ENCODE measurements around the gene ZCWPW1.
"Not testable (repeated sequence)": the region's sequence is repeated elsewhere in the genome, so short reads cannot be mapped to it uniquely, and the experiment has no call there.

The ZCWPW1 gene

DNA sequence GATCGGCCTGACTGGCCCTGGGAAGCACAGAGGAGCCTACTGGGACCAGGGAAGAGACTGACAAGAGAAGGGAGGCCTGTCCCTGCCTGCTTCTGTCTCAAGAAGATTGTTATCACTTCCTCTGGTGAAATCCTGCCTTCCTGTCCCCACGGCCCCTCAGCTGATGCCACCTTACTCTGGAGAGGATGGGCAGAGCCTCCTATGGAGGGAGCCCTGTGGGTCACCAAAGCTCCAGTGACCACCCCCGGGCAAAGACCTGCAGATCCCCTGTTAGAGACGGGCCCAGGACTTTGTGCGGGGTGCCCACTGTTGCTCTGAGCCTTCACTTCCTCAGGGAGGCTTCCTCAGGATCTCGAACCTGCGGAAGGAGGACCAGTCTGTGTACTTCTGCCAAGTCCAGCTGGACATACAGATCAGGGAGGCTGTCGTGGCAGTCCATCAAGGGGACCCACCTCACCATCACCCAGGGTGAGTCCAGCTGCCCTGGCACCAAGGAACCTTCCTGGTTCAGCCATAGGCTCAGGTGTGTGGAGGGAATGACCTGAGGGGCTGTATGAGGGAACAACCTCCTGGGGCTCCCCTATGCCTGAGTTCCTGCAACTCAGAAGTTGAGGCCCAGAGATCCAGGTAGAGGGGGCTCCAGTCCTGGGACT lies 72.0 kb downstream of the ZCWPW1 start:
- Histone ChIP-seq H3K4me3 (ENCODE audit: low read depth, low read length) (no peak overlapping the region), H3K27me3 (replicated peaks) (no peaks in the 10 kb centered on the region), H3K27ac (no peak overlapping the region), H3K36me3 (replicated peaks) (peaks cover 83% of the 10 kb centered on the region)
- TF ChIP-seq, protein P1, sequence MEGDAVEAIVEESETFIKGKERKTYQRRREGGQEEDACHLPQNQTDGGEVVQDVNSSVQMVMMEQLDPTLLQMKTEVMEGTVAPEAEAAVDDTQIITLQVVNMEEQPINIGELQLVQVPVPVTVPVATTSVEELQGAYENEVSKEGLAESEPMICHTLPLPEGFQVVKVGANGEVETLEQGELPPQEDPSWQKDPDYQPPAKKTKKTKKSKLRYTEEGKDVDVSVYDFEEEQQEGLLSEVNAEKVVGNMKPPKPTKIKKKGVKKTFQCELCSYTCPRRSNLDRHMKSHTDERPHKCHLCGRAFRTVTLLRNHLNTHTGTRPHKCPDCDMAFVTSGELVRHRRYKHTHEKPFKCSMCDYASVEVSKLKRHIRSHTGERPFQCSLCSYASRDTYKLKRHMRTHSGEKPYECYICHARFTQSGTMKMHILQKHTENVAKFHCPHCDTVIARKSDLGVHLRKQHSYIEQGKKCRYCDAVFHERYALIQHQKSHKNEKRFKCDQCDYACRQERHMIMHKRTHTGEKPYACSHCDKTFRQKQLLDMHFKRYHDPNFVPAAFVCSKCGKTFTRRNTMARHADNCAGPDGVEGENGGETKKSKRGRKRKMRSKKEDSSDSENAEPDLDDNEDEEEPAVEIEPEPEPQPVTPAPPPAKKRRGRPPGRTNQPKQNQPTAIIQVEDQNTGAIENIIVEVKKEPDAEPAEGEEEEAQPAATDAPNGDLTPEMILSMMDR (IDR thresholded peaks at IDR 0.05; ENCODE audit: low read depth, low read length, missing control alignments): no peak
- in situ Hi-C loops (cut with HindIII; ENCODE audit: low pct_ligation_motif_present, low sequenced_read_pairs): no loop called here
- DNase-seq: no peak

DNA sequence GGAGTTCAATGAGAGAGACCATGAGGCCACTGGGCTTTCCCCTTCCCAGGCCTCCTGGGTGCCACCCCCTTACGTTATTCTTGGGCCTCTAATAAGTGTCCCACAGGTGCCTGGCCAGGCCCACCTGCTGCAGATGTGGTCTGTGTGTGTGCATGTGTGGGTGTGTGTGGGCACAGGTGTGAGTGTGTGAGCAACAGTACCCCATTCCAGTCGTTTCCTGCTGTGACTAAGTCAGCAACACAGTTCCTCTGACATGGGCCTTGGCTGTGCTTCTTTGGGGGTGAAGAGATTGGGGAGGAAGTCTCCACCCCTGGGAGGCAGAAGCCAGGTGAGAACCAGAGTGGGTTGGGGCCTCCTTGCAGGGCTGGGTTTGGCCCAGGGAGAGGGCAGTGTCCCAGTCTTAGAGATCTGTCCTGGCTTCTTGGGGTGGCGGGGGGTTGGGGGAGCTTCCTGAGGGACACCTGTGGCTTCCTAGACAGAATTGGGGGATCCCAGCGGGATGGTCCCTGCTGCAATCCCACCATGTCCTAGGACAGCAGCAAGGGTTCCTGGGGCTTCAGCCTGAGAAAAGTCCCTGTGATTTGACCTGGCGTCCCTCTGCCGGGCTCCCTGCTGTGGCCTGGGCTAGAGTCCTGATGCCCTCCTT lies 74.7 kb downstream of the ZCWPW1 start:
- TF ChIP-seq, protein P1 (IDR thresholded peaks at IDR 0.05; ENCODE audit: low read depth, low read length, missing control alignments): no peak
- no peak overlapping the region for H3K27ac ChIP-seq
- no peak overlapping the region for H3K4me3 ChIP-seq (ENCODE audit: low read depth, low read length)
- in situ Hi-C loops (cut with HindIII; ENCODE audit: low pct_ligation_motif_present, low sequenced_read_pairs): no loop called here
- DNase-seq: no peak
- no peaks in the 10 kb centered on the region for H3K27me3 ChIP-seq (replicated peaks)
- peaks cover 72% of the 10 kb centered on the region for H3K36me3 ChIP-seq (replicated peaks)

DNA sequence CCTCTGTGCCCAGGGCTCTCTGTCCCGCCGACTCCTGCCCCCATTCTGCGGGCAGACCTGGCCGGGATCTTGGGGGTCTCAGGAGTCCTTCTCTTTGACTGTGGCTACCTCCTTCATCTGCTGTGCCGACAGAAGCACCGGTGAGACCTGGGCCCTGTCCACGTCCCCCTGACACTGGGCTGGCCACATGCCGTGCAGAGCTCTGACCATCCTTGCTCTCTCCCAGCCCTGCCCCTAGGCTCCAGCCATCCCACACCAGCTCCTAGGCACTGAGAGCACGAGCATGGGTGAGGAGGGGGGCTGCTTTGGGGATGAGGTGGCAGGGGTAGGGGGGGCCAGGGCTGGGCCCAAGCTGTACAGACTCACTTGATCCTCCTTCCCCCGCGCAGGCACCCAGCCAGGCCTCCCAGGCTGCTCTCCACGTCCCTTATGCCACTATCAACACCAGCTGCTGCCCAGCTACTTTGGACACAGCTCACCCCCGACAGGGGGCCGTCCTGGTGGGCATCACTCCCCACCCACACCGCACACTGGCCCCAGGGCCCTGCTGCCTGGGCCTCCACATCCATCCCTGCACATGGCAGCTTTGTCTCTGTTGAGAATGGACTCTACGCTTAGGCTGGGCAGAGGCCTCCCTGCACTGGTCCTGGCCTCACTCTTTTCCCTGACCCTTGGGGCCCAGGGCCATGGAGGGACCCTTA lies 75.4 kb downstream of the ZCWPW1 start:
- peaks cover 66% of the 10 kb centered on the region for H3K36me3 ChIP-seq (replicated peaks)
- TF ChIP-seq, protein P1 (IDR thresholded peaks at IDR 0.05; ENCODE audit: low read depth, low read length, missing control alignments): no peak
- H3K27ac ChIP-seq: no peak overlapping the region

DNA sequence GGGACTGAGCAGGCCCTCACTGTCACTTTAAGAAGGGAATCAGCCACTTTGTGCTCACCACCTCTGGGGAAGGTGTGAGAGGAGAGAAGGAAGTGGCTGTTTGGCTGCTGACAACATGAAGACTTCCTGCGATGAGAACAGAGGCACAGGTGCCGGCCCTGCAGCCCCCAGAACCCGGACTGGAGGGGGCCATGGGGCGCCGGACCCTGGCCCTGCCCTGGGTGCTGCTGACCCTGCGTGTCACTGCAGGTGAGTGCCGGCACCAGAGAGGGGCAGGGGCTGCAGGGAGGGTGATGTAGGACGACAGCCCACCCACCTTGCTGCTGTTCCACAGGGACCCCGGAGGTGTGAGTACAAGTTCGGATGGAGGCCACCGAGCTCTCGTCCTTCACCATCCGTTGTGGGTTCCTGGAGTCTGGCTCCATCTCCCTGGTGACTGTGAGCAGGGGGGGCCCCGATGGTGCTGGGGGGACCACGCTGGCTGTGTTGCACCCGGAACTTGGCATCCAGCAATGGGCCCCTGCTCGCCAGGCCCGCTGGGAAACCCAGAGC lies 76.2 kb downstream of the ZCWPW1 start:
- in situ Hi-C loops (cut with HindIII; ENCODE audit: low pct_ligation_motif_present, low sequenced_read_pairs); H3K27ac ChIP-seq; DNase-seq; H3K27me3 ChIP-seq (replicated peaks); H3K4me3 ChIP-seq (ENCODE audit: low read depth, low read length): not testable (repeated sequence)
- H3K36me3 ChIP-seq (replicated peaks): peaks cover 69% of the 10 kb centered on the region

More for the DNA sequence above, 75.4 kb downstream of the ZCWPW1 start:
- Histone ChIP-seq H3K27me3 (replicated peaks) (no peaks in the 10 kb centered on the region), H3K4me3 (ENCODE audit: low read depth, low read length) (no peak overlapping the region)
- in situ Hi-C loops (cut with HindIII; ENCODE audit: low pct_ligation_motif_present, low sequenced_read_pairs): no loop called here
- DNase-seq: no peak

DNA sequence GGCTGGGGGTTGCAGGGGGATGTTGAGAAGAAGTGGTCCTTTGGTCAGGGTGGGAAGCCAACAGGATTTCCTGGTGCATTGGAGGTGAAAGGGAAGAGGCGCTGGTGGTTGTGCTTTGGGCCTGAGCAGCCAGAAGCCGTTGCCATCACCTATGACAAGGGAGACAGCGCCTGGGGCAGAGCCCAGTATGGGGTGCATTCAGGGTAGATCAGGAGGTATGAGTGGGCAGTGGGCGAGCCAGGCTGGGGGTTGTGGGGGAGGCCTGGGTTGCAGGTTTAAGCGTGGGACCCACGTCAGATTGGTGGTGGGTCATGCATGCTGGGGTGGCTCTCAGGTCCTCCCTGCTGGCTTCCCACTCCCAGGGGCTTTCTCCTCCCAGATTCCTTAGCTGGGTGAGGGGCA lies 76.8 kb downstream of the ZCWPW1 start:
- Histone ChIP-seq H3K27me3 (replicated peaks) (no peaks in the 10 kb centered on the region), H3K27ac (no peak overlapping the region), H3K4me3 (ENCODE audit: low read depth, low read length) (no peak overlapping the region), H3K36me3 (replicated peaks) (peaks cover 69% of the 10 kb centered on the region)
- in situ Hi-C loops (cut with HindIII; ENCODE audit: low pct_ligation_motif_present, low sequenced_read_pairs): no loop called here
- DNase-seq: no peak
- TF ChIP-seq, protein P1 (IDR thresholded peaks at IDR 0.05; ENCODE audit: low read depth, low read length, missing control alignments): no peak

Measured in brain microvascular endothelial cell (primary cell).